Tibial nerve (tissue), 4 donors: Measurements from ENCODE around the gene PRKCD. TPM values are rescaled to one million over a fixed set of nuclear protein-coding genes. Genes with fewer than 3 reads are reported as not detected.
A peak's percentile ranks its signal among the peaks of the same experiment; 100 is the strongest.

ENCODE experiments used
- DNase-seq, 2 donors: peaks; one replicate each; pipeline ENCODE4 v3.0.0-alpha.2; 2019; ENCODE audit warnings: low spot score in 2 of 2
- H3K27ac ChIP-seq, 4 donors: fragments of 200-600 bp; sonication (generic) in 3 of 4; one replicate each; pipeline ENCODE4 v1.5.1; 2017 to 2019; ENCODE audit warnings: mild to moderate bottlenecking in 1 of 4
- H3K27me3 ChIP-seq, 2 donors: fragments of 200-600 bp; sonication (generic) in 1 of 2; one replicate each; pipeline versions ENCODE4 v1.5.1 to v1.6.0; 2017 to 2019
- H3K36me3 ChIP-seq, 3 donors: fragments of 200-600 bp; sonication (generic); one replicate each; pipeline ENCODE4 v1.5.1; 2018 to 2019
- H3K4me1 ChIP-seq, 4 donors: fragments of 200-600 bp; sonication (generic) in 3 of 4; one replicate each; pipeline ENCODE4 v1.5.1; 2017 to 2019
- H3K4me3 ChIP-seq, 4 donors: fragments of 200-600 bp; sonication (generic) in 3 of 4; one replicate each; pipeline ENCODE4 v1.5.1; 2017 to 2019; ENCODE audit warnings: mild to moderate bottlenecking in 1 of 4, moderate library complexity in 1 of 4
- H3K9me3 ChIP-seq, 4 donors: fragments of 200-600 bp; sonication (generic) in 3 of 4; one replicate each; pipeline ENCODE4 v1.5.1; 2017 to 2019
- EP300 ChIP-seq, 2 donors: sonication (generic); formaldehyde crosslinking; IDR thresholded peaks; one replicate each; pipeline ENCODE4 v1.6.1; 2017; ENCODE audit warnings: antibody characterized with exemption in 2 of 2, mild to moderate bottlenecking in 1 of 2
- POLR2A ChIP-seq, 2 donors: fragments of 450-650 bp; IDR thresholded peaks; one replicate each; pipeline ENCODE4 v1.6.1; 2017; ENCODE audit warnings: antibody characterized with exemption in 2 of 2, mild to moderate bottlenecking in 2 of 2, moderate library complexity in 2 of 2
- WGBS, 2 donors: methylation state at CpG; one replicate each; pipeline ENCODE4 v1.1.5; 2018; 5-methylcytosine and 5-hydroxymethylcytosine counted together
- total RNA-seq, 4 donors: library from RNA; depleted of rRNA; stranded (reverse); fragments of >200 nt; gene quantifications; one replicate each; pipeline ENCODE4 v1.1.0, GENCODE V29; 2016
- TF ChIP-seq, protein P1 (sequence below), 5 experiments: fragments of 200-600 bp in 3 of 5; fragments of 450-650 bp in 2 of 5; sonication (generic) in 3 of 5; IDR thresholded peaks; one replicate each; pipeline ENCODE4 v1.5.1; 2016 to 2019; ENCODE audit warnings: antibody characterized with exemption in 5 of 5, mild to moderate bottlenecking in 3 of 5, moderate library complexity in 2 of 5

Gene PRKCD
- total RNA-seq, 4 donors from 2014 or later, result 13.5 to 30.6 (median 19.9) TPM

DNA sequence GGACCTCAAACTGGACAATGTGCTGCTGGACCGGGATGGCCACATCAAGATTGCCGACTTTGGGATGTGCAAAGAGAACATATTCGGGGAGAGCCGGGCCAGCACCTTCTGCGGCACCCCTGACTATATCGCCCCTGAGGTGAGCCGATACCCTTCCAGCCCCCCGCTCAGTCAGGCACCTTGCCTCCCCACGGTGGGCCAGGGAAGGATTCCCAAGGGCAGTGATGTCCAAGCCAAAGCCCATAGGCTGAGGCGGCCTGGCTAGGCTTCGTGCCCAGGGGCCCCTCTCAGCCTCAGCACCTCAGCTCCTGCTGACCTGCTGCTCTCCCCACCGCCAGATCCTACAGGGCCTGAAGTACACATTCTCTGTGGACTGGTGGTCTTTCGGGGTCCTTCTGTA is 27.7 kb downstream of the PRKCD start:
- Histone ChIP-seq H3K36me3 (peaks cover 0 to 93% (median 23%) of the 10 kb centered on the region in 3 donors), H3K4me1 (peaks cover 0 to 12% (median 2%) of the 10 kb centered on the region in 4 donors), H3K27me3 (no peaks in the 10 kb centered on the region), H3K9me3 (no peaks in the 10 kb centered on the region), H3K4me3 (no peak overlapping the region), H3K27ac (no peak overlapping the region)
- TF ChIP-seq POLR2A (IDR thresholded peaks at IDR 0.05), result no peak
- TF ChIP-seq, protein P1, sequence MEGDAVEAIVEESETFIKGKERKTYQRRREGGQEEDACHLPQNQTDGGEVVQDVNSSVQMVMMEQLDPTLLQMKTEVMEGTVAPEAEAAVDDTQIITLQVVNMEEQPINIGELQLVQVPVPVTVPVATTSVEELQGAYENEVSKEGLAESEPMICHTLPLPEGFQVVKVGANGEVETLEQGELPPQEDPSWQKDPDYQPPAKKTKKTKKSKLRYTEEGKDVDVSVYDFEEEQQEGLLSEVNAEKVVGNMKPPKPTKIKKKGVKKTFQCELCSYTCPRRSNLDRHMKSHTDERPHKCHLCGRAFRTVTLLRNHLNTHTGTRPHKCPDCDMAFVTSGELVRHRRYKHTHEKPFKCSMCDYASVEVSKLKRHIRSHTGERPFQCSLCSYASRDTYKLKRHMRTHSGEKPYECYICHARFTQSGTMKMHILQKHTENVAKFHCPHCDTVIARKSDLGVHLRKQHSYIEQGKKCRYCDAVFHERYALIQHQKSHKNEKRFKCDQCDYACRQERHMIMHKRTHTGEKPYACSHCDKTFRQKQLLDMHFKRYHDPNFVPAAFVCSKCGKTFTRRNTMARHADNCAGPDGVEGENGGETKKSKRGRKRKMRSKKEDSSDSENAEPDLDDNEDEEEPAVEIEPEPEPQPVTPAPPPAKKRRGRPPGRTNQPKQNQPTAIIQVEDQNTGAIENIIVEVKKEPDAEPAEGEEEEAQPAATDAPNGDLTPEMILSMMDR (IDR thresholded peaks at IDR 0.05), result no peak
- DNase-seq, result no peak
- 96 to 97% methylated on average over 13 of the region's 13 CpGs for WGBS, 2 donors

DNA sequence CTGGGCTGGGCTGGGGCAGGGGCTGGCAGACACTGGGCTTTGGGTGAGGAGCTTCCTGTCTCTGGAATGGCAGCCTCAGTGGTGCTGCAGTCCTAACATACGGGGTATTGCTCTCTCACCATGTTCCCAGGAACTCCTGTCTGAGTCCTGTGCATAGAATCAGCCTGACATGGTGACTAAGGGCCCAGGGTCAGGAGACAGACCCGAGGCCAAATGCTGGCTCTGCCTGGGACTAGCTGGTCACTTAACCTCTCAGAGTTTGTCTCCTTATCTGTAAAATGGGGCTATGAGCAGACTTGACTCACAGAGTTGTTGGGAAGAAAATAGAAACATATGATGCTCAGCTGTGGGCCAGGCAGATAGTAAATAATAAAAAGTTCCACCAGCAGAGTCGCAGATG is 28.3 kb downstream of the PRKCD start:
- peaks cover 0 to 15% (median 5%) of the 10 kb centered on the region in 4 donors for H3K4me1 ChIP-seq
- H3K27ac ChIP-seq, result no peak overlapping the region
- no peaks in the 10 kb centered on the region for H3K27me3 ChIP-seq
- H3K36me3 ChIP-seq, result peaks cover 0 to 88% (median 23%) of the 10 kb centered on the region in 3 donors
- no peak overlapping the region for H3K4me3 ChIP-seq
- no peaks in the 10 kb centered on the region for H3K9me3 ChIP-seq
- DNase-seq, result no peak
- 86 to 91% methylated on average over 3 of the region's 3 CpGs for WGBS, 2 donors
- TF ChIP-seq EP300 (IDR thresholded peaks at IDR 0.05) (no peak), POLR2A (IDR thresholded peaks at IDR 0.05) (no peak)
- TF ChIP-seq, protein P1 (IDR thresholded peaks at IDR 0.05), result no peak

DNA sequence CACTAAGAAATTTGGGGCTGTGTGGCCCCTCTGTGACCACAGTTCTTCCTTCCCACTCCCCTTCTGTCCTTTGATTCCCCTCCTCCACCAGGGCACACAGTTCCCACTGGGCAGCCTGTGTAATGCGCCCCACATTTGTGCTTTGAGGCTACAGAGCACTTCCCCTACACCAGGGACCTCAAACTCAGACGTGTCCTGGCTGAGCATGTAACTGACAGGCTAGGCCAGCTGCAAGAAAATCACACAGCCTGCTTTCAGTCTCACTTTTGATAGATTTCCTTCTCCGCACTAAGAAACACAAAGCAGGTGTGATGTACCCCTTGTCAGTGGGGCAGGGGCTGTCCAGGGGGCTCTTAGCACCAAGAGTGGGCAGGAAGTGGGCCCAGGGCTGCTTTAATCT is 29.6 kb downstream of the PRKCD start:
- peaks cover 0 to 27% (median 5%) of the 10 kb centered on the region in 4 donors for H3K4me1 ChIP-seq
- no peaks in the 10 kb centered on the region for H3K27me3 ChIP-seq
- DNase-seq, result no peak
- H3K4me3 ChIP-seq, result no peak overlapping the region
- TF ChIP-seq, protein P1 (IDR thresholded peaks at IDR 0.05), result no peak
- no peak for TF ChIP-seq POLR2A (IDR thresholded peaks at IDR 0.05)
- TF ChIP-seq EP300 (IDR thresholded peaks at IDR 0.05), result no peak
- peaks cover 0 to 76% (median 19%) of the 10 kb centered on the region in 3 donors for H3K36me3 ChIP-seq
- 67 to 76% methylated on average over 3 of the region's 3 CpGs for WGBS, 2 donors
- no peaks in the 10 kb centered on the region for H3K9me3 ChIP-seq
- H3K27ac ChIP-seq, result no peak overlapping the region

DNA sequence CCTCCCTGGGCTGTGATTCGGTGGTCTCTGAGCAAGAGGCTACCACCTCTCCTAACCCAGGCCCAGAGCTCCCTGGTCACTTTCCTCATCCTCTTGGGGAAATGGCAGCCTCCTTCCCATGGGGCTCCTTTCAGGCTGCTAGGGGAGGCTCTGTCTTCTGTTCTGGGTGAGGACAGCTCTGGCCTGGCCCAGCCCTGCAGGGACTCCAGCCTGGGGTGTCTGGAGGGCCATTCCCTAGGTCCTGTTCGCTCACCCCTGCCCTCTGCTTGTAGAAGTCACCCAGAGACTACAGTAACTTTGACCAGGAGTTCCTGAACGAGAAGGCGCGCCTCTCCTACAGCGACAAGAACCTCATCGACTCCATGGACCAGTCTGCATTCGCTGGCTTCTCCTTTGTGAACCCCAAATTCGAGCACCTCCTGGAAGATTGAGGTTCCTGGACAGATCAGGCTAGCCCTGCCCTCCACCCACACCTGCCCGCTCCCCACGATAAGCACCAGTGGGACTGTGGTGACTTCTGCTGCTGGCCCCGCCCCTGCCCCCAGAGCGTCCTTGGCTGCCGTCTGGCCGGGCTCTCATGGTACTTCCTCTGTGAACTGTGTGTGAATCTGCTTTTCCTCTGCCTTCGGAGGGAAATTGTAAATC is 30.9 kb downstream of the PRKCD start:
- no peak for DNase-seq
- peaks cover 0 to 33% (median 5%) of the 10 kb centered on the region in 4 donors for H3K4me1 ChIP-seq
- H3K27ac ChIP-seq, result no peak overlapping the region
- WGBS, 2 donors, result 79 to 86% methylated on average over 15 to 16 of the region's 16 CpGs
- no peaks in the 10 kb centered on the region for H3K27me3 ChIP-seq
- H3K4me3 ChIP-seq, result no peak overlapping the region
- H3K36me3 ChIP-seq, result peaks cover 0 to 63% (median 12%) of the 10 kb centered on the region in 3 donors
- H3K9me3 ChIP-seq, result no peaks in the 10 kb centered on the region
- TF ChIP-seq, protein P1 (IDR thresholded peaks at IDR 0.05), result no peak
- TF ChIP-seq EP300 (IDR thresholded peaks at IDR 0.05) (no peak), POLR2A (IDR thresholded peaks at IDR 0.05) (no peak)

DNA sequence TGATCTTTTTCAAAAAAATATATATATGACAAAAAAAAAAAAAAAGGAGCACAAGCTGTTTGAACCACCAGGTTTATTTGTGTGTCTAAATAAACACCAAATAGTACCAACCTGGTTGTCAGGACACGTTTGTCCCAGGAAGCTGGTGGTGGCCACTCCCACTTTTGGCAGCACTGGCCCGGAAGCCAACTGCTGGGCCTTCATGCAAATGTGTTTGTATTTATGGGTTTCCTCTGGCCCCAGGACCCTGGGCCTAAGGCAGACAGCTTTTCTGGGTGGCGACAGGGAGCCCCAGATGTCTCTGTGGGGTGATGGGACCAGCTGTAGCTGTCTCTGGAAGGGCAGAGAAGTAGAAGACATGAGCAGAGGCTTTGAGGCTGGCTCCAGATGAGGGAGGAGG is 31.6 kb downstream of the PRKCD start:
- peak overlapping the region in 2 of 4 donors; percentile 19 to 39 for H3K27ac ChIP-seq
- H3K9me3 ChIP-seq, result no peaks in the 10 kb centered on the region
- 39 to 40% methylated on average over 3 of the region's 3 CpGs for WGBS, 2 donors
- peaks cover 0 to 56% (median 12%) of the 10 kb centered on the region in 3 donors for H3K36me3 ChIP-seq
- no peaks in the 10 kb centered on the region for H3K27me3 ChIP-seq
- no peak for DNase-seq
- H3K4me1 ChIP-seq, result peaks cover 0 to 33% (median 5%) of the 10 kb centered on the region in 4 donors
- no peak overlapping the region for H3K4me3 ChIP-seq
- TF ChIP-seq EP300 (IDR thresholded peaks at IDR 0.05), result no peak
- TF ChIP-seq, protein P1 (IDR thresholded peaks at IDR 0.05), result no peak
- TF ChIP-seq POLR2A (IDR thresholded peaks at IDR 0.05), result no peak
